ENCODE data around the gene FOXK1. TPM values are rescaled to one million over a fixed set of nuclear protein-coding genes. Genes with fewer than 3 reads are reported as not detected.

The FOXK1 gene
- total and polyA plus RNA-seq, 9 of the 15 experiments (the other 6 are each of a cell fraction or from before 2014, with no cell fraction given) = 0.32 to 45.5 (median 8.1) TPM

- TF ChIP-seq, protein P1, sequence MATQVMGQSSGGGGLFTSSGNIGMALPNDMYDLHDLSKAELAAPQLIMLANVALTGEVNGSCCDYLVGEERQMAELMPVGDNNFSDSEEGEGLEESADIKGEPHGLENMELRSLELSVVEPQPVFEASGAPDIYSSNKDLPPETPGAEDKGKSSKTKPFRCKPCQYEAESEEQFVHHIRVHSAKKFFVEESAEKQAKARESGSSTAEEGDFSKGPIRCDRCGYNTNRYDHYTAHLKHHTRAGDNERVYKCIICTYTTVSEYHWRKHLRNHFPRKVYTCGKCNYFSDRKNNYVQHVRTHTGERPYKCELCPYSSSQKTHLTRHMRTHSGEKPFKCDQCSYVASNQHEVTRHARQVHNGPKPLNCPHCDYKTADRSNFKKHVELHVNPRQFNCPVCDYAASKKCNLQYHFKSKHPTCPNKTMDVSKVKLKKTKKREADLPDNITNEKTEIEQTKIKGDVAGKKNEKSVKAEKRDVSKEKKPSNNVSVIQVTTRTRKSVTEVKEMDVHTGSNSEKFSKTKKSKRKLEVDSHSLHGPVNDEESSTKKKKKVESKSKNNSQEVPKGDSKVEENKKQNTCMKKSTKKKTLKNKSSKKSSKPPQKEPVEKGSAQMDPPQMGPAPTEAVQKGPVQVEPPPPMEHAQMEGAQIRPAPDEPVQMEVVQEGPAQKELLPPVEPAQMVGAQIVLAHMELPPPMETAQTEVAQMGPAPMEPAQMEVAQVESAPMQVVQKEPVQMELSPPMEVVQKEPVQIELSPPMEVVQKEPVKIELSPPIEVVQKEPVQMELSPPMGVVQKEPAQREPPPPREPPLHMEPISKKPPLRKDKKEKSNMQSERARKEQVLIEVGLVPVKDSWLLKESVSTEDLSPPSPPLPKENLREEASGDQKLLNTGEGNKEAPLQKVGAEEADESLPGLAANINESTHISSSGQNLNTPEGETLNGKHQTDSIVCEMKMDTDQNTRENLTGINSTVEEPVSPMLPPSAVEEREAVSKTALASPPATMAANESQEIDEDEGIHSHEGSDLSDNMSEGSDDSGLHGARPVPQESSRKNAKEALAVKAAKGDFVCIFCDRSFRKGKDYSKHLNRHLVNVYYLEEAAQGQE (IDR thresholded peaks at IDR 0.05; ENCODE audit: borderline replicate concordance) = no peak
- TF ChIP-seq, protein P1 (CRISPR knock-in tag; IDR thresholded peaks at IDR 0.05; ENCODE audit: low read depth) = no peak
- TF ChIP-seq, protein P2, sequence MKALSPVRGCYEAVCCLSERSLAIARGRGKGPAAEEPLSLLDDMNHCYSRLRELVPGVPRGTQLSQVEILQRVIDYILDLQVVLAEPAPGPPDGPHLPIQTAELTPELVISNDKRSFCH (CRISPR knock-in tag; IDR thresholded peaks at IDR 0.05) = no peak
- TF ChIP-seq, protein P2 (tag; IDR thresholded peaks at IDR 0.05) = no peak
- no peak for TF ChIP-seq THRA (IDR thresholded peaks at IDR 0.05)
- no peak for TF ChIP-seq ARID1B (IDR thresholded peaks at IDR 0.05)
- TF ChIP-seq ZNF655 (CRISPR knock-in tag; IDR thresholded peaks at IDR 0.05) = no peak
- TF ChIP-seq PRMT5 (CRISPR knock-in tag; IDR thresholded peaks at IDR 0.05) = no peak
- TF ChIP-seq E2F5 (CRISPR knock-in tag; IDR thresholded peaks at IDR 0.05) = no peak
- no peak for TF ChIP-seq ATF6 (CRISPR knock-in tag; IDR thresholded peaks at IDR 0.05)
- no peak for TF ChIP-seq ZNF586 (CRISPR knock-in tag; conservative IDR thresholded peaks at IDR 0.05)
These were observed 60.0 kb downstream of the FOXK1 start (continued) for GRCh38 chr7:4742051-4742573.

All from K562 (cell line).